Tracheal epithelial cell (primary cell): Measurements from ENCODE around the gene GABPB1. TPM values are rescaled to one million over a fixed set of nuclear protein-coding genes. Genes with fewer than 3 reads are reported as not detected.

ENCODE experiments used
- total RNA-seq: library from RNA; depleted of rRNA; stranded (reverse); fragments of >200 nt; gene quantifications from 2 replicates; pipeline ENCODE4 v1.2.1, GENCODE V29; 2014

The GABPB1 gene
- total RNA-seq: 66.5 and 74.0 TPM in 2 replicates

DNA sequence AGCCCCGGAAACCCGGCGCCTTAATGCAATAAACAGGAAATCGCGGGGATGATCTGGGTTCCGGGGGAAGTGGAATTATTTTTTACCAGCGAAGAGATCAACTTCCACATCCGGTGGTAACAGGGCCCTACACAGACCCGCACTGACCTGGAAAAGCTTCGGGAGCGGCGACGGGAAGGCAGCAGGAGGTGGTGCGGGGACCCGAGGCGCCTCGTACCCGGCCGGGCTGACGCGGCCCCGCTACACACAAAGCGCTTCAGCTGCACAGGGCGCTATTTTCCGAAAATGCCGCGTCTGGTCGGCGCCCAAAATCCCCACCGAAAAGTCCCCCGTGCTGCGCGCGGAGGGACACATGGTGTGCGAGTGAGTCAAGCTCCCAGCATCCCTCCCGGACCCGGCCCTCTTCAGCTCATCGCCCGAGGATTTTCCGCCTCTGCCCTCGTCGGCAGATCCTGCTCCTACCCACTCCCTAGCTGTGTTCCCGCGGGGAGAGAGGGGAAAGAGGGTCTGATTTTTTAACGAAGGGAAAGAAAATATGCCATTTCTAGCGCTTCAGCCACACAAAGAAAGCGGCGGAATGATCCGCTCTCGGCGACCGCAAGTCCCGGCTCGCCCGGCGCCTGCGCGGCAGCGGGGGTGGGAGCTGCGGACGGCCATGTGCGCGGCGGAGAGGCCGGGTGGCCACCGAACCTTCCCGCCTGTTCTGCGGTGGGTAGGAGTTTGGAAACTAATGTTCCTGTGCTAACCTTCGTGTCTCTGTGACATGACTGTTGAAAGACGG, at the start of gene GABPB1:
Gene GABPB1 (minus strand): TSS at position 361 of the 781 bp plus-strand sequence. CDS start 45,400 bp downstream, outside the sequence.

DNA sequence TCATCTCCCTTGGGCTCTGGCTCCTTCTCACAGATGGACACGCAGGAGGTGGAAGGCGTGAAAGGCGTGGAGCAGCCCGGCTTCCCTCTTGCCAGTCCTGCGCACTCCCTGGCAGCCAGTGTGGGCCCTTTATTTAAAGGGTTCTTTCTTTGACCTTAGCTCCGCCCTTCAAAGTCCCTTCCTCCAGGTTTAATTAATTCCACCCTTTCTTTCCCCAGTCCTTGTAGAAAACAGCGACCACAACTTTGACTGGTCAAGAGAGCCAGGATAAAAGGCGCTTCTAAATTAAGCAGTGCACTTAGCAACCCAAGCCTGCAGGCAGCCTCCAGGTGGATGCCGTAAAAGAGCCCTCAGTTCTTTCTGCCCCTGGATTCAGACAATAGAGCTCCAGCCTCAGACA, 89.4 kb downstream of the GABPB1 start, which contains the start of gene HDC:
Gene HDC (minus strand): TSS at position 107 of the 400 bp plus-strand sequence. CDS start 103 bp downstream, at position 4.

Other genes starting within 250 kb of the GABPB1 start
- gene ATP8B4, start 236.0 kb downstream of the GABPB1 start, total RNA-seq: 0.24 and 1.1 TPM in 2 replicates
- gene SLC27A2, start 173.0 kb downstream of the GABPB1 start, total RNA-seq: 1.4 and 3.0 TPM in 2 replicates
- gene HDC, start 89.5 kb downstream of the GABPB1 start, total RNA-seq: not detected in 2 replicates
- 32.5 and 44.5 TPM in 2 replicates for gene USP8, start 69.2 kb upstream of the GABPB1 start, total RNA-seq
- gene USP50, start 191.5 kb upstream of the GABPB1 start, total RNA-seq: not detected in 2 replicates